ENCODE measurements around the gene OR10A3.

- TF ChIP-seq CTCF (IDR thresholded peaks at IDR 0.05) (no peak), EZH2phosphoT487 (IDR thresholded peaks at IDR 0.05) (no peak), EZH2 (IDR thresholded peaks at IDR 0.05) (no peak)
Observed at GRCh38 chr11:7973011-7973410, 31.5 kb upstream of the OR10A3 start.
